ENCODE measurements around the gene SLC35F3. TPM values are rescaled to one million over a fixed set of nuclear protein-coding genes. Genes with fewer than 3 reads are reported as not detected.

SLC35F3 gene
- total RNA-seq, 2 donors from 2014 or later = 14.4 to 14.8 TPM

DNA sequence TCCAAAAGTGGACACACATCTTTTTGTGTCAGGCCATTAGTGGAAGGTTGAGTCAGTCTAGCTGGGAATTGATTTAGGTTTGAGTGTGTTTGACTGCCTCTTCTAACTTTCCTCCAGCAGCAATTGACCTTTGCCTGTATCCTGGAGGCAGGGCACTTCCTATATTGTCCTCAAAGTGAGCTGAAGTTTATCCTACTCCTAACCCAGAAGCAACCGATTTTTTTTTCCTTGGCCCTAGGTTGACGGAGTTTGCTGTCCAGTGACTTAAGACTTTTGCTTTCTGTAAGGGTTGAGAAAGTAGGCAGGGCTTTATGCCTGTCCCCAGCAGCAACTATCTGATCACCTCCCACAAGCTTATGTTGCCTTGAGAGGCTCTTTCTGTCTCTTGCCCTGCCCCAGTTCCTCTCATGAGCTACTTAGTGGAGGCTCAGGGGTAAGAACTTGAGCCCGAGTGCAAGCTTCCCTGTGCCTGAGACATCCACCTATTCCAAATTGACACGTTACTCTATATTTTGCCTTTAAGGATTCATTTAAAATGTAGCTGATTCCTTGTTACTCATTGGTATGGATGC, 30.9 kb downstream of the SLC35F3 start:
- Mint-ChIP-seq H3K9me3 (no peaks in the 10 kb centered on the region), H3K27me3 (ENCODE audit: insufficient read depth) (peaks cover 2% of the 10 kb centered on the region), H3K4me3 (no peak overlapping the region), H3K36me3 (ENCODE audit: low read depth) (no peaks in the 10 kb centered on the region), H3K4me1 (no peaks in the 10 kb centered on the region), H3K27ac (no peak overlapping the region)
- 90% methylated on average over 4 of the region's 4 CpGs; no CpG with 5 or more reads in 1 of the 2 experiments for WGBS, 2 experiments (ENCODE audit: insufficient coverage in 1 of 2, insufficient read length in 1 of 2)
- H3K4me1 ChIP-seq (ENCODE audit: control insufficient read depth, insufficient read depth, low read length) = no peaks in the 10 kb centered on the region
- H3K36me3 ChIP-seq (ENCODE audit: control insufficient read depth, insufficient read depth, low read length) = no peaks in the 10 kb centered on the region
- no peak overlapping the region for H3K4me3 ChIP-seq (ENCODE audit: low read length)
- no peaks in the 10 kb centered on the region for H3K27me3 ChIP-seq (ENCODE audit: control insufficient read depth, insufficient read depth, low read length, poor library complexity, severe bottlenecking)
- no peak overlapping the region for H3K27ac ChIP-seq (ENCODE audit: low read depth, low read length)
- H3K9me3 ChIP-seq (ENCODE audit: control insufficient read depth, low read length) = no peaks in the 10 kb centered on the region
- no peak overlapping the region for H3K9ac ChIP-seq (ENCODE audit: extremely low read depth, low read length, poor library complexity, severe bottlenecking)
- no peak for DNase-seq
- TF ChIP-seq, protein P1, sequence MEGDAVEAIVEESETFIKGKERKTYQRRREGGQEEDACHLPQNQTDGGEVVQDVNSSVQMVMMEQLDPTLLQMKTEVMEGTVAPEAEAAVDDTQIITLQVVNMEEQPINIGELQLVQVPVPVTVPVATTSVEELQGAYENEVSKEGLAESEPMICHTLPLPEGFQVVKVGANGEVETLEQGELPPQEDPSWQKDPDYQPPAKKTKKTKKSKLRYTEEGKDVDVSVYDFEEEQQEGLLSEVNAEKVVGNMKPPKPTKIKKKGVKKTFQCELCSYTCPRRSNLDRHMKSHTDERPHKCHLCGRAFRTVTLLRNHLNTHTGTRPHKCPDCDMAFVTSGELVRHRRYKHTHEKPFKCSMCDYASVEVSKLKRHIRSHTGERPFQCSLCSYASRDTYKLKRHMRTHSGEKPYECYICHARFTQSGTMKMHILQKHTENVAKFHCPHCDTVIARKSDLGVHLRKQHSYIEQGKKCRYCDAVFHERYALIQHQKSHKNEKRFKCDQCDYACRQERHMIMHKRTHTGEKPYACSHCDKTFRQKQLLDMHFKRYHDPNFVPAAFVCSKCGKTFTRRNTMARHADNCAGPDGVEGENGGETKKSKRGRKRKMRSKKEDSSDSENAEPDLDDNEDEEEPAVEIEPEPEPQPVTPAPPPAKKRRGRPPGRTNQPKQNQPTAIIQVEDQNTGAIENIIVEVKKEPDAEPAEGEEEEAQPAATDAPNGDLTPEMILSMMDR (conservative IDR thresholded peaks at IDR 0.05) = no peak

DNA sequence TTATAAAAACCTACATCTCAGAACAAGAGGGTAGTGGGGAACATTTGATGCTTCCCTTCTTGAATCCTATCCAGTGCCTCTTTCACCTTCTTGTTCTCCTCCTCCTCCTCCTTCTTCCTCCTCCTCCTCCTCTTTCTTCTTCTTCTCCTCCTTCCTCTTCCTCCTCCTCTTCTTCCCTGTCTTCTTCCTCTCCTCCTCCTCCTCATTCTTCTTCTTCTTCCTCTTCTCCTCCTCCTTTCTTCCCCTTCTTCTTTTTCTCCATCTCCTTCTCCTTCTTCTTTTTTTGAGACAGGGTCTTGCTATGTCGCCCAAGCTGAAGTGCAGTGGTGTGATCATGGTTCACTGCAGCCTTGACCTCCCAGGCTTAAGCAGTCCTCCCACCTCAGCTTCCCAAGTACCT, 31.9 kb downstream of the SLC35F3 start:
- WGBS, 2 experiments (ENCODE audit: insufficient coverage in 1 of 2, insufficient read length in 1 of 2) = 92 to 97% methylated on average over 1 of the region's 1 CpG
- no peak overlapping the region for H3K4me3 Mint-ChIP-seq
- H3K4me1 Mint-ChIP-seq = no peaks in the 10 kb centered on the region
- TF ChIP-seq, protein P1 (conservative IDR thresholded peaks at IDR 0.05) = no peak
- H3K27ac Mint-ChIP-seq = no peak overlapping the region
- H3K9ac ChIP-seq (ENCODE audit: extremely low read depth, low read length, poor library complexity, severe bottlenecking) = no peak overlapping the region
- no peaks in the 10 kb centered on the region for H3K9me3 ChIP-seq (ENCODE audit: control insufficient read depth, low read length)
- peaks cover 1% of the 10 kb centered on the region for H3K36me3 ChIP-seq (ENCODE audit: control insufficient read depth, insufficient read depth, low read length)
- H3K9me3 Mint-ChIP-seq = no peaks in the 10 kb centered on the region
- no peak overlapping the region for H3K4me3 ChIP-seq (ENCODE audit: low read length)
- no peak for DNase-seq
- H3K4me1 ChIP-seq (ENCODE audit: control insufficient read depth, insufficient read depth, low read length) = no peaks in the 10 kb centered on the region
- H3K27ac ChIP-seq (ENCODE audit: low read depth, low read length) = no peak overlapping the region
- H3K27me3 ChIP-seq (ENCODE audit: control insufficient read depth, insufficient read depth, low read length, poor library complexity, severe bottlenecking) = no peaks in the 10 kb centered on the region
- no peaks in the 10 kb centered on the region for H3K36me3 Mint-ChIP-seq (ENCODE audit: low read depth)
- H3K27me3 Mint-ChIP-seq (ENCODE audit: insufficient read depth) = peaks cover 2% of the 10 kb centered on the region

DNA sequence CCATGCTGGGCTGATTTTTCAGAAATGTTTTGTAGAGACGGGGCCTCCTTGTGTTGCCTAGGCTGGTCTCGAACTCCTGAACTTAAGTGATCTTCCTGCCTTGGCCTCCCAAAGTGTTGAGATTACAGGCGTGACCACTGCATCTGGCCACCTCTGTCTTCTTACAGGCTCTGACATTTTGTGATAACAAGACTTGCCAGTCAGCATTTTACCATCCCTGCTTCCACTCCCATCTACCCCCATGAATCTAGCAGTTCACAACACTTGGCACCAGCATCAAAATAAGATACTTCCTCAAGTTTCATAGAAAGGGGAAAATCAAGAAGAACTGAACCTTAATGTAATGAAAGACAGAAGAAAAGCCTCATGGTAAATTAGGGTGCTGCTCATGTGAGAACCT, 32.4 kb downstream of the SLC35F3 start:
- no peaks in the 10 kb centered on the region for H3K27me3 ChIP-seq (ENCODE audit: control insufficient read depth, insufficient read depth, low read length, poor library complexity, severe bottlenecking)
- Mint-ChIP-seq H3K9me3 (no peaks in the 10 kb centered on the region), H3K27me3 (ENCODE audit: insufficient read depth) (peaks cover 2% of the 10 kb centered on the region), H3K27ac (no peak overlapping the region), H3K4me1 (no peaks in the 10 kb centered on the region), H3K4me3 (no peak overlapping the region), H3K36me3 (ENCODE audit: low read depth) (no peaks in the 10 kb centered on the region)
- H3K9me3 ChIP-seq (ENCODE audit: control insufficient read depth, low read length) = no peaks in the 10 kb centered on the region
- 74 to 77% methylated on average over 3 of the region's 3 CpGs for WGBS, 2 experiments (ENCODE audit: insufficient coverage in 1 of 2, insufficient read length in 1 of 2)
- no peak for DNase-seq
- H3K4me3 ChIP-seq (ENCODE audit: low read length) = no peak overlapping the region
- no peak overlapping the region for H3K27ac ChIP-seq (ENCODE audit: low read depth, low read length)
- no peaks in the 10 kb centered on the region for H3K4me1 ChIP-seq (ENCODE audit: control insufficient read depth, insufficient read depth, low read length)
- H3K9ac ChIP-seq (ENCODE audit: extremely low read depth, low read length, poor library complexity, severe bottlenecking) = no peak overlapping the region
- TF ChIP-seq, protein P1 (conservative IDR thresholded peaks at IDR 0.05) = no peak
- H3K36me3 ChIP-seq (ENCODE audit: control insufficient read depth, insufficient read depth, low read length) = peaks cover 4% of the 10 kb centered on the region
